HEK293 (cell line): ENCODE measurements around the gene SLC25A12.
A peak's percentile ranks its signal among the peaks of the same experiment; 100 is the strongest.

Experiments used
- BCL6B ChIP-seq: fragments of 450-650 bp; formaldehyde crosslinking; IDR thresholded peaks from 2 replicates; pipeline ENCODE4 v1.5.1; 2017; ENCODE audit warnings: missing biosample characterization, missing genetic modification characterization
- CTCF ChIP-seq: fragments of 450-650 bp; formaldehyde crosslinking; IDR thresholded peaks from 2 replicates; pipeline ENCODE4 v1.5.1; 2016; ENCODE audit warnings: missing biosample characterization, missing genetic modification characterization
- ZFP41 ChIP-seq: fragments of 450-650 bp; formaldehyde crosslinking; IDR thresholded peaks from 2 replicates; pipeline ENCODE4 v1.5.1; 2016; ENCODE audit warnings: missing biosample characterization, missing genetic modification characterization, borderline replicate concordance
- ZNF169 ChIP-seq: fragments of 450-650 bp; formaldehyde crosslinking; IDR thresholded peaks from 2 replicates; pipeline ENCODE4 v1.5.1; 2016; ENCODE audit warnings: missing biosample characterization, missing genetic modification characterization
- ZNF274 ChIP-seq, 2 experiments: fragments of 200-500 bp in 1 of 2; fragments of 450-650 bp in 1 of 2; sonication (Bioruptor generic) in 1 of 2; formaldehyde crosslinking in 1 of 2; IDR thresholded peaks; 2 replicates each; pipeline versions ENCODE4 v1.5.1 to v1.6.1; 2014 to 2016; ENCODE audit warnings: borderline replicate concordance in 1 of 2, inconsistent platforms in 1 of 2, low read length in 1 of 2, missing biosample characterization in 1 of 2, missing genetic modification characterization in 1 of 2
- ZNF280C ChIP-seq: fragments of 450-650 bp; formaldehyde crosslinking; IDR thresholded peaks from 2 replicates; pipeline ENCODE4 v1.5.1; 2016; ENCODE audit warnings: missing biosample characterization, missing genetic modification characterization

- TF ChIP-seq CTCF (peak; percentile 32), ZNF274 (IDR thresholded peaks at IDR 0.05; ENCODE audit: low read length) (no peak), ZNF274 (tag by site-specific recombination; IDR thresholded peaks at IDR 0.05; ENCODE audit: borderline replicate concordance) (no peak), ZFP41 (tag by site-specific recombination) (no peak), BCL6B (tag by site-specific recombination) (no peak), ZNF169 (no peak), ZNF280C (tag by site-specific recombination) (no peak)
Measured at GRCh38 chr2:171922230-171923022, 28.4 kb upstream of the SLC25A12 start, which contains the start of gene HAT1.
